GM21360 (cell line): ENCODE data around the gene MBD4.

Source experiments
- ATAC-seq: cut with Tn5 transposase; IDR thresholded peaks from one replicate; pipeline ENCODE4 v1.9.1; 2021; ENCODE audit warnings: mild to moderate bottlenecking, moderate library complexity; ENCODE audit not compliant: unreplicated experiment

MBD4 gene

GRCh38 chr3:129463716-129464115 lies 24.0 kb upstream of the MBD4 start:
- no peak for ATAC-seq

GRCh38 chr3:129463094-129463493 lies 23.3 kb upstream of the MBD4 start:
- ATAC-seq: no peak

DNA sequence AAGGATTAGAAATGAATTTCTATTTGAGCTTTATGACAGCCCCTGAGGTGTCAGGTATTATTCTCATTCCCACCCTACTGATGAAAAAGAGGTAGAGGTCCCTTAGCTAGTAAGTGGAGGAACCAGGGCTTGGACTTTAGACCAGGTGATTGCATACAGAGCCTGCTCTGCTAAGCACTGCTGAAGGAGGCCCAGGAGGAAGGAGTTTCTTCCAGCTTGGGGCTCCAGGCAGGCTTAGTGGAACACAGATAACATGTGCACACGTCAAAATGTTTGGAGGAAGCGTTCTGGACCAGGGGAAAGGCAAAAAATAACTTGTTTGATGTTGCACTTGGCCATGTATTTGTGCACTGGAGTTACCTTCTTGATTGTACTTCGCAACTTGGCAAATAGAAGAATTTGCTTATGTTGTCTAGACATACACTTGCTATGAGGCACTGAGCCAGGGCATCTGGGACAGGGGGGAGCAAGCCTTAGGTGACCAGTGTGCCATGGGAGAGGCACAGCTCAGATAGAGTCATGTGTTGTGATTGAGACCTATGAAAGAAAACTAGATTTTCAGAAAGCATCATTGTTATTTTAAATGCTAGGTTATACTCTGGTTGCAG lies 22.7 kb upstream of the MBD4 start:
- ATAC-seq: no peak

DNA sequence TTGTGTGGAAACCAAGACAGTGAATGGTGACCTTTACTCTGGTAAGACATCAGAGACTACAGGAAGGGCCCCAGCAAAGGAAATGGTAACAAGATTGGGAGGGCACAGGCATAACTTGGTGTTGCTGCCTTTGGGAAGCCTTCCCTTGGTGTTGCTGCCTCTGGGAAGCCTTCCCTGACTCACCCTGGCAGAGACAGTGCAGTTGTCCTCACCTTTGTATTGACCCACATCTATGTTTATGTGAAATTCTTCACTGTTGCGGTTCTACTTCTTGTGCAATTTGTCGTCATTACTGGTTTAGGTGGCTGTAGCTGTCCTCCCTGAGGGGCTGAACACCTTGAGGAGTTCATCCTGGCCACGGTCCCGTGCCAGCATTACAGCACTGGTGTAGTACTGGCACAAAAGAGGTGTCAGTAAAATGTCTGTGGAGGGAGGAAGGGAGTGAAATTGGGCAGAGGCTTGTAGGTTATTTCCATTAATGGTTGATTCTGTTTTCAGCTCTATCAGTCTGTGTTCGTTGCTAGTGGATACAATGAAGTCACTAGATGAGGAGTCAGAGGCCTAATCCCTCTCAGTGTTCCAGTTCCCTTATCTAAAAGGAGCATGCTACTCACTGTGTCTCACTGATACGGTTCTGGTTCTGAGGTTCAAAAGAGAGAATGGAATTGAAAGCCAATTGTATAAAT lies 21.9 kb upstream of the MBD4 start:
- no peak for ATAC-seq

GRCh38 chr3:129461022-129461421 lies 21.3 kb upstream of the MBD4 start:
- ATAC-seq: no peak

DNA sequence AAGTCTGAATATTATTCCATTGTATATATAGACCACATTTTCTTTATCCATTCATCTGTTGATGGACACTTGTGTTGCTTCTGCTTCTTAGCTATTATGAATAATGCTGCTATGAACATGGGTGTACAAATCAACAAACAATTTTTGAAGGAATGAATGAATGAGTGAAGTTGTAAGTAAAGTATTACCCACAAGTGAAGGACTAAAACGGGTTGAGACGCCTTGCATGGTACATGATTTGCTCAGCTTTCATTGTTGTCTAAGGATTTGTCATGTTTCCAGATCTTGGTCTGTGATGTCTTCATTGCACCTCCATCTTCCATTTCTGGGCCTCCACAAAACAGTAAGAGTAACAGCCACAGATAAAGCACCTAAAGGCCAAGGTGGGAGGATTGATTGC lies 20.8 kb upstream of the MBD4 start:
- no peak for ATAC-seq

GRCh38 chr3:129460155-129460554 lies 20.4 kb upstream of the MBD4 start:
- no peak for ATAC-seq

- no peak for ATAC-seq
These were observed 14.0 kb upstream of the MBD4 start for GRCh38 chr3:129453732-129454131.

DNA sequence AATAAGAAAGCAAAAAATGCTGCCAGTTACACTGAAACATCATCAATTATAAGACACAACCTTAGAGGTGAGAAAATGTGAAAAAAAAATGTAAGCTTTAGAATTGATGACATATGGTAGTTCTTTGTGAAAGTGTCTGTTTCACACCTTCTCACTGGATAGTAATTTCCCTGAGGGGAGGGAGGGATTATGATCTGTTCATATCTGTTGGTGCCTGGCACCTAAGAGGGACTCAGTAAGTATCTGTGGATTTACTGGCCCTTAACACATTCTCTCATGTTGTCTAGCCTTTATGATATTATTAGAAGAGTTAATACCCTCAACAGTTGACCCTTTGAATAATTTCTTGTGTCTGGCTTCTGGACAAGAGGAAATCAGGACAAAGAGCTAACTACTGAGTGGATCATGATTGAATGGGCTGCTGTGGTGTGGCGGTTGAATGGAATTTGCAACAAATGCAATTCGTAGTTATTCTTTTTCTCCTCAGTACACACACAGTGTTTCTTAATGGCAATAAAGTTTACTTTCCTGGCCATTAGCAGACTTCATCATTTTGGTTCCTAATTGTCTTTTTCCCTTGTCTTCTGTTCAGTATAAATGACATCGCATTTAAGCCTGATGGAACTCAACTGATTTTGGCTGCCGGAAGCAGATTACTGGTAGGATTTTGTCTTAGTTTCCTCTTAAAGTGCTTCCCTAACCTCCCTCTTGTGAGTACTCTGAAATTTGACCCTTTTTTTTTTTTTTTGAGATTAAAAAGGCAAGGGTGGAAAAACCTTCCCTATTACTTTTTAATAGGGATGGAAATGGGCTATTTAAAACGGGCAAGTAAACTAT lies 9.7 kb upstream of the MBD4 start:
- no peak for ATAC-seq

GRCh38 chr3:129448186-129448895 lies 8.6 kb upstream of the MBD4 start:
- no peak for ATAC-seq

GRCh38 chr3:129446926-129447325 lies 7.2 kb upstream of the MBD4 start:
- ATAC-seq: no peak

DNA sequence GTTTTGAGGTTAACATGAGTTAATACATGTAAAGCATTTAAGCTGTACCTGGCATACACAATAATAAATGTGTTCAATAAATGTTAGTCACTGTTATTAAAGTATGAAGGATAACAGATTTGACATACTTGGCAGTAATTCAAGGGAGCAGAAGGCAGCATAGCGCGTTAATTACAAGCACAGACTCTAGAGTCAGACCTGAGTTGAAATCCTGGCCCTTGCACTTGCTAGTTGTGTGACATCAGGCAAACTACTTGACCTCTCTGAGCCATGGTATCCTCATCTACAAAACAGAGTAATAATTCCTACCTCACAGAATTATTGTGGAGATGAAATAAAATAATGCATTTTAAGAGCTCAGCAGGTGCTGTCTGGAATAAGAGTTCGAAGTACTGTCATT lies 5.7 kb upstream of the MBD4 start:
- no peak for ATAC-seq

- no peak for ATAC-seq
These were observed 3.2 kb upstream of the MBD4 start for GRCh38 chr3:129442947-129443346.

DNA sequence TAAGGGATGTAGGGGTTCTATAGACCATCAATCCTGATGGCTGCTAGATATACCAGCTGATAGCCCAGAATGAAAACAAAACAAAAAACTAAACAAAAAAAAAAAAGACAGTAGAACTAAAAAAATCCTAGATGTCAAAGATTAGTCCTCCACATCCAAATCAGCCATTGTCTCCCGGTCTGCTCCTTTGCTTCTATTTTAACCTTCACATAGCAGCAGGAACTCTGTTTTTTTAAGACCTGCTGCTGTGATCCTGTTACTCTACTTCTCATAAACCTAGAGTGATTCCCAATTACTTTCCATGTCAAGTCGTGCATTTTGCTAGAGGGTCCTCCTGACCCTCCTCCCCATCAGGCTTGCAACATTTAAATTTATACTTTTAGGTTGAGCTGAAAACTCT lies 2.7 kb upstream of the MBD4 start:
- no peak for ATAC-seq

DNA sequence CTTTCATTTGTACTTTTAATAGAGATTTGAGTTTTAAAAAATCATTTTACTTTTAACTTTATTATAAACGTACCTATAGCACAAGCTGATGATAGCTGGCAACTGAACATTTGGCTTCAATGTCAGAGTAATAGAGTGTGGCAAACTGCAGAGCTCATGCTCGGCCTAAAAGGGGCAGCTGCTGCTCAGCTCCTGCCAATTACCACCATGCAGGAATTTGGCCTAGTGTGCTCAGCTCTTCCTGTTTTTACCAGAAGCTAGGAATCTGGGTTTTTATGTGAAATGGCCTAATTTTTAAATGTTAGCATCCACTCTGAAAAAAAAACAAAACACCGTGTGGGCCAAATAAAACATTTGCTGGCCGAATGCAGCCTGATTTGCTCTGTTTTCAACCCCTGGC lies 2.0 kb upstream of the MBD4 start:
- ATAC-seq: no peak

DNA sequence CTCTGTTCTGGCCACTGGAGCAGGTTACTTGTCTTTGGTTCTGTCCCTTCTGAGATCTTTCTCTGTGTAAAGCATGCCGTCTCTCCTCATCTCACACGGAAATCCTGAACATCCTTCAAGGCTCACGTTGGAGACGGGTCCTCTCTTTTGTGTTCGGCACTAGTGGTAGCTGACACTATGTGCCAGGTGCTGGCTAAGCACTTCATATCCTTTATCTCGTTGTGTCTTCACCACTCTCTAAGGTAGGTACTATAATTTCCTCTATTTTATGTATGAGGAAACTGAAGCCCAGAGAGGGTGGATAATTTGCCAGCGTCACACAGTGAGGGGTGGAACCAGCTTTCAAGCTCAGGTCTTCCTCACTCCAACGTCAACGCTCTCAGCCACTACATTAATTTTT lies 1.5 kb upstream of the MBD4 start:
- no peak for ATAC-seq

DNA sequence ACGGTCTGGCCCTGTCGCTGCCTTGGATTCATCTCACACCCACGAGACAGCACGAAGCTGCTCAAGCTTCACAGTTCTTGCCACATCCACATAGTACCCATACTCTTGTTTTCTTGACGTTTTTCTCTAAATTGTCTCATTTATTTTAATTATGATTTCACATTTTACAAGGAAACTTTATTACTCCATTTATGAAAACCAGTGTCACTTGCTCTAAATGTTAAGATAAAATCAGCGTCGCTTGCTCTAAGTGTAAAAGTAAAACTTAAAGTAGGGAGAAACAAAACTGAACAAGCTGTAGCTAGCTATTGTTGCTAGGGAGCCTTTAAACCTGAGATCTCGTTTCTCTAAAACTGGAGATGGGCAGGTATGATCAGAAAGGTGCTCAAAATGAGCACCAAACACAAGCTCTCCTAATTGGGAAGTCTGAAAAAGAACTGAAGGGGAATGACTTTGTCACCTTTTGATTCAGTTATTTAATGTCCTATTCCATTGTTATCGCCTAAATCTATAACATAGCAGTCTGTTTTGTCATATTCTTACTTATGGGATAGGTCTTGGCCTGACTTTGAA lies 956 bp upstream of the MBD4 start:
- ATAC-seq: no peak

- no peak for ATAC-seq
These were observed 427 bp downstream of the MBD4 start for GRCh38 chr3:129439226-129439816.

- no peak for ATAC-seq
These were observed 4.4 kb downstream of the MBD4 start for GRCh38 chr3:129435367-129435766.

GRCh38 chr3:129434140-129434539 lies 5.6 kb downstream of the MBD4 start:
- no peak for ATAC-seq

- ATAC-seq: no peak
These were observed 6.2 kb downstream of the MBD4 start for GRCh38 chr3:129433565-129433964.
